CD4-positive, alpha-beta T cell treated with Interleukin-17A for 4 hours (primary cell): ENCODE results near the gene GJA10.

ENCODE experiments used
- DNase-seq: peaks from one replicate; pipeline ENCODE4 v3.0.0-alpha.2; 2020; ENCODE audit warnings: mixed read lengths

The GJA10 gene

GRCh38 chr6:89917801-89918366 is 23.6 kb downstream of the GJA10 start:
- DNase-seq = no peak

GRCh38 chr6:89921197-89921596 is 26.9 kb downstream of the GJA10 start:
- DNase-seq = no peak

- no peak for DNase-seq
These were observed 27.4 kb downstream of the GJA10 start for GRCh38 chr6:89921691-89922090.

GRCh38 chr6:89924231-89924630 is 30.0 kb downstream of the GJA10 start:
- no peak for DNase-seq

GRCh38 chr6:89925826-89926225 is 31.6 kb downstream of the GJA10 start:
- DNase-seq = no peak

GRCh38 chr6:89927264-89927663 is 33.0 kb downstream of the GJA10 start:
- DNase-seq = no peak

- no peak for DNase-seq
These were observed 33.7 kb downstream of the GJA10 start for GRCh38 chr6:89927791-89928550.

GRCh38 chr6:89928604-89929003 is 34.3 kb downstream of the GJA10 start:
- DNase-seq = no peak

- DNase-seq = no peak
These were observed 36.5 kb downstream of the GJA10 start for GRCh38 chr6:89930789-89931188.

- no peak for DNase-seq
These were observed 38.1 kb downstream of the GJA10 start for GRCh38 chr6:89932245-89932802.

GRCh38 chr6:89934685-89935366 is 40.6 kb downstream of the GJA10 start:
- no peak for DNase-seq

- no peak for DNase-seq
These were observed 41.9 kb downstream of the GJA10 start for GRCh38 chr6:89936177-89936576.

GRCh38 chr6:89938014-89938413 is 43.7 kb downstream of the GJA10 start:
- DNase-seq = no peak

GRCh38 chr6:89939144-89939543 is 44.9 kb downstream of the GJA10 start:
- no peak for DNase-seq

GRCh38 chr6:89940225-89941027 is 46.2 kb downstream of the GJA10 start:
- DNase-seq = peak; percentile 76

GRCh38 chr6:89941031-89941762 is 46.9 kb downstream of the GJA10 start:
- DNase-seq = no peak

GRCh38 chr6:89941763-89942497 is 47.7 kb downstream of the GJA10 start:
- DNase-seq = no peak

- no peak for DNase-seq
These were observed 48.3 kb downstream of the GJA10 start for GRCh38 chr6:89942601-89943000.

GRCh38 chr6:89944181-89944755 is 50.0 kb downstream of the GJA10 start:
- no peak for DNase-seq

- DNase-seq = no peak
These were observed 50.6 kb downstream of the GJA10 start for GRCh38 chr6:89944826-89945407.
